ENCODE data around the gene MYH11.

The MYH11 gene

GRCh38 chr16:15723808-15724207 lies 133.0 kb downstream of the MYH11 start:
- H3K4me3 Mint-ChIP-seq: no peak overlapping the region
- H3K27ac Mint-ChIP-seq: no peak overlapping the region
- no peak for TF ChIP-seq CTCF (IDR thresholded peaks at IDR 0.05; ENCODE audit: unreplicated experiment in 3 of 3)
- H3K36me3 Mint-ChIP-seq (ENCODE audit: low read depth): peaks cover 14% of the 10 kb centered on the region
- no peaks in the 10 kb centered on the region for H3K27me3 Mint-ChIP-seq (ENCODE audit: low read depth)
- H3K9me3 Mint-ChIP-seq: no peaks in the 10 kb centered on the region
- H3K4me1 Mint-ChIP-seq: no peaks in the 10 kb centered on the region

GRCh38 chr16:15721018-15721417 lies 135.8 kb downstream of the MYH11 start:
- H3K4me3 Mint-ChIP-seq: no peak overlapping the region
- peaks cover 10% of the 10 kb centered on the region for H3K36me3 Mint-ChIP-seq (ENCODE audit: low read depth)
- no peak overlapping the region for H3K27ac Mint-ChIP-seq
- no peaks in the 10 kb centered on the region for H3K27me3 Mint-ChIP-seq (ENCODE audit: low read depth)
- no peaks in the 10 kb centered on the region for H3K9me3 Mint-ChIP-seq
- no peak for TF ChIP-seq CTCF (IDR thresholded peaks at IDR 0.05; ENCODE audit: unreplicated experiment in 3 of 3)
- no peaks in the 10 kb centered on the region for H3K4me1 Mint-ChIP-seq

- peaks cover 3% of the 10 kb centered on the region for H3K36me3 Mint-ChIP-seq (ENCODE audit: low read depth)
- no peak overlapping the region for H3K27ac Mint-ChIP-seq
- H3K9me3 Mint-ChIP-seq: no peaks in the 10 kb centered on the region
- H3K27me3 Mint-ChIP-seq (ENCODE audit: low read depth): no peaks in the 10 kb centered on the region
- no peak for TF ChIP-seq CTCF (IDR thresholded peaks at IDR 0.05; ENCODE audit: unreplicated experiment in 3 of 3)
- no peak overlapping the region for H3K4me3 Mint-ChIP-seq
- no peaks in the 10 kb centered on the region for H3K4me1 Mint-ChIP-seq
Measured at GRCh38 chr16:15716694-15717447, 140.0 kb downstream of the MYH11 start.

GRCh38 chr16:15715221-15715620 lies 141.6 kb downstream of the MYH11 start:
- Mint-ChIP-seq H3K27me3 (ENCODE audit: low read depth) (no peaks in the 10 kb centered on the region), H3K27ac (no peak overlapping the region), H3K9me3 (no peaks in the 10 kb centered on the region), H3K4me3 (no peak overlapping the region), H3K36me3 (ENCODE audit: low read depth) (no peaks in the 10 kb centered on the region), H3K4me1 (no peaks in the 10 kb centered on the region)
- TF ChIP-seq CTCF (IDR thresholded peaks at IDR 0.05; ENCODE audit: unreplicated experiment in 3 of 3): no peak

- Mint-ChIP-seq H3K27ac (no peak overlapping the region), H3K27me3 (ENCODE audit: low read depth) (no peaks in the 10 kb centered on the region), H3K36me3 (ENCODE audit: low read depth) (no peaks in the 10 kb centered on the region), H3K9me3 (no peaks in the 10 kb centered on the region), H3K4me3 (no peak overlapping the region), H3K4me1 (no peaks in the 10 kb centered on the region)
- TF ChIP-seq CTCF (IDR thresholded peaks at IDR 0.05; ENCODE audit: unreplicated experiment in 3 of 3): no peak
Measured at GRCh38 chr16:15714393-15715172, 142.2 kb downstream of the MYH11 start.
